ENCODE results near the gene STXBP1.

Gene STXBP1

DNA sequence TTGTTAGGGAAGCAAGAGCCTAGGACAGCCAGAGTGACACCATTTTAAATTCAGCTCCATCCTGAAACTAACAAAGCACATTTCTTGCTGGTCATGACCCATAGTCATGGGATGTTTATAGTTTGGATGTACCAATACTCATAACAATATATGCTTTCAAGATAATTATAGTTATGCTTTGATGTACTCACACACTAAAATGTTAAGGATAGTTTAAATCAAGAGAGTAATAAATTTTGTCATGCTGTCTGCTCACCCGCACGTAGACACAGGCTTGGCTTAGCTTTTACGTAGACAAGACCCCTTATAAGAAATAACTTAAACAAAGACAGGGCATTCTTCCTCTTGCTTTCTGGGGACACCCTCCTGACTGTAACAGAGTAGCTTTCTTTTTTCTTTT, 8.9 kb upstream of the STXBP1 start:
- no peak overlapping the region for H3K4me3 ChIP-seq (ENCODE audit: control insufficient read depth, low read depth, low read length)
- TF ChIP-seq, protein P1, sequence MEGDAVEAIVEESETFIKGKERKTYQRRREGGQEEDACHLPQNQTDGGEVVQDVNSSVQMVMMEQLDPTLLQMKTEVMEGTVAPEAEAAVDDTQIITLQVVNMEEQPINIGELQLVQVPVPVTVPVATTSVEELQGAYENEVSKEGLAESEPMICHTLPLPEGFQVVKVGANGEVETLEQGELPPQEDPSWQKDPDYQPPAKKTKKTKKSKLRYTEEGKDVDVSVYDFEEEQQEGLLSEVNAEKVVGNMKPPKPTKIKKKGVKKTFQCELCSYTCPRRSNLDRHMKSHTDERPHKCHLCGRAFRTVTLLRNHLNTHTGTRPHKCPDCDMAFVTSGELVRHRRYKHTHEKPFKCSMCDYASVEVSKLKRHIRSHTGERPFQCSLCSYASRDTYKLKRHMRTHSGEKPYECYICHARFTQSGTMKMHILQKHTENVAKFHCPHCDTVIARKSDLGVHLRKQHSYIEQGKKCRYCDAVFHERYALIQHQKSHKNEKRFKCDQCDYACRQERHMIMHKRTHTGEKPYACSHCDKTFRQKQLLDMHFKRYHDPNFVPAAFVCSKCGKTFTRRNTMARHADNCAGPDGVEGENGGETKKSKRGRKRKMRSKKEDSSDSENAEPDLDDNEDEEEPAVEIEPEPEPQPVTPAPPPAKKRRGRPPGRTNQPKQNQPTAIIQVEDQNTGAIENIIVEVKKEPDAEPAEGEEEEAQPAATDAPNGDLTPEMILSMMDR (conservative IDR thresholded peaks at IDR 0.05; ENCODE audit: control insufficient read depth, insufficient read depth, low read depth, low read length) = no peak
- no peak for DNase-seq (ENCODE audit: low read depth)

- no peak overlapping the region for H3K4me3 ChIP-seq (ENCODE audit: control insufficient read depth, low read depth, low read length)
- TF ChIP-seq, protein P1 (conservative IDR thresholded peaks at IDR 0.05; ENCODE audit: control insufficient read depth, insufficient read depth, low read depth, low read length) = no peak
- no peak for DNase-seq (ENCODE audit: low read depth)
These were observed 6.0 kb upstream of the STXBP1 start for GRCh38 chr9:127606043-127606442.

DNA sequence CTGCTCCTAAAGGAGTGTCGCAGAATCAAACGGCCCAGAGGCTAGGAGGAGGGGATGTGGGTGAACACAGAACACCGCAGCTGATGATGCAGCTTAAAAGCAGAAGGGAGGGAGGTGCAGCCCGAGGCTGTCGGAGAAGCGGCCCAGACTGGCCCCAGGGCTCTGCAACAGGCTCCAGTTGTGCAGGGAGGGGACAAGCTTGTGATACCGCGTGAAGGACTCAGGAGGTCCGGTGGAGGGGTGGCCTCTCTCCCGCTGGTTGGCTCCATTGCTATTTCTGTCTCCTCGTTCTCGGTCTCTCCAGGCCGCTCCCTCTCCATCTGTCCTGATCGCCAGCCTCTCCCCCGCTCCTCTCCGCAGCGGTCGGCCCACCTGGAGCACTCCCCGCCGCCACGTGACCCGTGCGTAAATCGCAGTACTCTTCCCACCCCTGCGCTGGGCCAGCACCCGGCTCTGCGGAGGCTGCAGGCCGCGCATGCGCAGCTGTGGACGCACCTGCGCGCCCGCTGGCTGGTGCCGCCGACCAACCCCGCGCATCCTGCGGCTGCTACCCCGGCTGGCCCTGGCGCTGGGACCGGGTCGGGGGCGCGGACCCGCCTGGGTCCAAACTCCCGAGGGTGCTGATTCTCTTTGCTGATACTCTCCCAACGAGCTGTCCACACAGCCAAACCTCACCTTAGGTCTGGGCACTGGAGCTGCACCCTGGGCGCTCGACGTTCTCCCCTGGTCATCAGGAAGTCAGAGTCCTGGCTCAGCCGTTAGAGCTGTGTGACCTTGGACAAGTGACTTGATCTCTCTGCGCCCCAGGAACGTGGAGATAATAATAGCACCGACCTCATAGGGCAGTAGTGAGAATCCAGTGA, 3.7 kb upstream of the STXBP1 start:
- TF ChIP-seq, protein P1 (conservative IDR thresholded peaks at IDR 0.05; ENCODE audit: control insufficient read depth, insufficient read depth, low read depth, low read length) = no peak
- peak; percentile 41 for DNase-seq (ENCODE audit: low read depth)
- H3K4me3 ChIP-seq (ENCODE audit: control insufficient read depth, low read depth, low read length) = peak overlapping the region; percentile 31

- H3K4me3 ChIP-seq (ENCODE audit: control insufficient read depth, low read depth, low read length) = peak overlapping the region; percentile 62
- TF ChIP-seq, protein P1 (conservative IDR thresholded peaks at IDR 0.05; ENCODE audit: control insufficient read depth, insufficient read depth, low read depth, low read length) = no peak
- no peak for DNase-seq (ENCODE audit: low read depth)
These were observed 526 bp upstream of the STXBP1 start for GRCh38 chr9:127611603-127611898.

DNA sequence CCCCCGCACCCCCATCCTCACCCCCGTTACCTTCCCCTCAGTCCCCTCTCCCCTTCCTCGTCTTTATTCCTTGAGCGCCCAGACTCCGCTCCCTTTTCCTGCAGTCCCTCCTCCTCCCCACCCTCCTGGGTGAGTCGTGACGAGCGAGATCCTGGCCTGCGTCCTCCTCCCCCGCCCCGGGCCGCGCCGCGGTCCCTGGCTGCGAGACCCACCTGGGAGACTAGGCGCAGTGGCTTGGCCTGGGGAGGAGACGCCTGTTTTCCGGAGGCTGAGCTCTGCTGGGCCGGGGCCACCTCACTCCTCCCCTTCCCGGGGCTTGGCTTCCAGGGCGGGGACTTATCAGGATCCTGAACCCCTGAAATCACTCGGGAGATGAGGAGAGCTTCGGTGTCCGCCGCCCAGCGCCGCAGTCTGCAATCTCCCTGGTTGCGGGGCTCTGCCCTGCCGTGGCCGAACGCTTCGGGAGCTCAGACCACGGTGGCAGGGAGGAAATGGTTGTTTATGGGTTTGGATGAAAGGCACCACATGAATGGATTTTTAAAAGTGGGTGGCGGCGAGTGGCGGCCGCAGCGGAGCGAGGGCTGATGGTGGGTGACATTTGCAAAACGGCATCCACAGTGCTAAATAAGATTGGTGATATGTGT, 984 bp downstream of the STXBP1 start:
- peak overlapping the region; percentile 82 for H3K4me3 ChIP-seq (ENCODE audit: control insufficient read depth, low read depth, low read length)
- peak; percentile 65 for DNase-seq (ENCODE audit: low read depth)
- TF ChIP-seq, protein P1 (conservative IDR thresholded peaks at IDR 0.05; ENCODE audit: control insufficient read depth, insufficient read depth, low read depth, low read length) = no peak

- TF ChIP-seq, protein P1 (conservative IDR thresholded peaks at IDR 0.05; ENCODE audit: control insufficient read depth, insufficient read depth, low read depth, low read length) = no peak
- H3K4me3 ChIP-seq (ENCODE audit: control insufficient read depth, low read depth, low read length) = peak overlapping the region; percentile 82
- no peak for DNase-seq (ENCODE audit: low read depth)
These were observed 1.5 kb downstream of the STXBP1 start for GRCh38 chr9:127613583-127613954.
